NAMALWA (cell line): Measurements from ENCODE around the gene COQ3.

Experiments
- DNase-seq: peaks from one replicate; pipeline ENCODE4 v3.0.0-alpha.2; 2015; ENCODE audit warnings: low spot score

Gene COQ3

DNA sequence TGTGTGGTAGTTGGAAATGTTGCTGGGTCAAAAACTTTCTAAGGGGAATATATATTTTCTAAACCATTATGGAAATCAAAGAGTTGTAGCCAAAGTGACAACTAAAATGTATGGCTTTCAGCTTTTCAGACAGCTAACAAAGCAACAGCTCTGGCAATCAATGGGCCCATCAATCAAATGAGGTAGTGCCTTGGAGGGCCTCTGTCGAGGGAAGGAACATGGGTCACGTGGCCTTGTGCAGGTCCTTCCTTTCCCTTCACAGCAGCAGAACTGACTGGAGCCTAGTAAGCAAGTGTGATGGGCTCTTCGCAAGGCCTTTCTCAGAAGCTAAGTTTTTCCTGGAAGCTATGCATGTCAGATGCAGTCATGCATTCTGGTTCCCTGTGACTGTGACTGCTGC lies 62.5 kb downstream of the COQ3 start:
- DNase-seq = no peak

- DNase-seq = peak; percentile 85
Observed at GRCh38 chr6:99330159-99330558, 63.8 kb downstream of the COQ3 start.

DNA sequence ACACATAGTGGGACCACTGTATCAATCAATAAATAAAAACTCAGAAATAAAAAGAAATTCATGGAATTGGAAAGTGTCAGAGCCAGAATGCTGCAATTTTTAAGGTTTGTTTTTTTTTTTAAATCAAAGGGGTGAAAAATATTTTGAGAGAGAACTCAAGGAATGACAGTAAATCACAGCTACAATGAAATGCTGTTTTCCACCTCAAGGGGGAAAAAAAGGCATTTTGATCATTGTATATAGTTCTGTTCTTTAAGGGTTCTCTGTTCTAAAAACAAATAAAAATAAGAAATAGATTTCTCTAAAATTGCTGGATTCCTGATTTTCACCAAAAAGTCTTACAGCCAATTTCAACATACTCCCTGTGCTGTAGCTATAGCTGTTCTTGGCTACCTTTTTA lies 69.0 kb downstream of the COQ3 start:
- no peak for DNase-seq
